ENCODE measurements around the gene GAL. TPM values are rescaled to one million over a fixed set of nuclear protein-coding genes. Genes with fewer than 3 reads are reported as not detected.

Gene GAL
- total and polyA plus RNA-seq, 2 experiments from 2014 or later: 80.9 to 691 TPM

DNA sequence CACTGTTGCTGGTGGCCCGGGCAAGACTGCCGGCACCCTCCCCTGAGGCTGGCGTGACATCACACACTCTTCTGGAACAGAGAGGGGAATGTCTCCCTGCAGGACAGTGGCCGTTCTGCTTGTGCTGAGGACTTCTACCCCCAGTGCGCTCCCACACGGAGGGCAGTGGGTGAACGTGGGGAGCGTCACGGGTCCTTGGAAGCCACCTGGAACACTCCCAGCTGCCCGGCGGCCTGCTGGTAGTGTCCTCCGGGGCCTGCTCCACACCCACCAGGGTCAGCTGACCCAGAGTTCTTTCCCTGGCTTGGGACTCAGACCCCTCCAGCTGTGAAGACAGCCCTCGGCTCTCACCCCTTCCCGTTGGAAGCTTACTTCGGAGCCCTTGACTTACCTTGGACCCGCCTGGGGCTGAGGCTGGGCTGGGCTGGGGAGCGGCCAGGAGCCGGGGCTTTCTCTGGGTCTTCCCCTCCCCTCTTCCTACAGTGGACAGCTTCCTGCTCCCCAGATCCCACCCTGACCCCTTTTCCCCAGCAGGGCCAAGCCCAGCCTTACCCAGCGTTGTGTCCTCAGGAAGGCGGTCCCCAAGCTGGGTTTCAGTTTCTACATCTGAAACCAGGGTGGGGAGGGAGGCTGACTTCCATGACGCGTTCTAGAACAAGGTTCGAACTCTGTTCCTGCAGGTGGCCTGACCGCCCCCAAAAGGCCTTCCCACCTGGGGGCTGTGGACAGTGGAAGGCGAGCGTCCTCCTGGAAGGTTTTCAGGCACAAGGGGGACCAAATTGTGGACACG is 14.8 kb upstream of the GAL start (continued):
- TF ChIP-seq EZH2phosphoT487 (IDR thresholded peaks at IDR 0.05; ENCODE audit: unreplicated experiment) (no peak), POLR2AphosphoS5 (IDR thresholded peaks at IDR 0.05; ENCODE audit: low read depth) (no peak)

- no peaks in the 10 kb centered on the region for H3K9me2 ChIP-seq (ENCODE audit: insufficient read depth)
- ATAC-seq: peak; percentile 79
- H3K36me3 Mint-ChIP-seq (ENCODE audit: low read depth): no peaks in the 10 kb centered on the region
- H3K9me3 Mint-ChIP-seq: no peaks in the 10 kb centered on the region
- peak; percentile 65 for DNase-seq (ENCODE audit: low spot score)
- no peak overlapping the region for H3K4me2 ChIP-seq
- H3K4me1 Mint-ChIP-seq: peaks cover 13% of the 10 kb centered on the region
- H3K4me3 ChIP-seq: no peak overlapping the region
- no peak overlapping the region for H3K4me3 Mint-ChIP-seq
- H3K27me3 ChIP-seq (ENCODE audit: insufficient read depth): no peaks in the 10 kb centered on the region
- no peak for TF ChIP-seq JUNB (IDR thresholded peaks at IDR 0.05; ENCODE audit: unreplicated experiment)
- TF ChIP-seq, protein P1, sequence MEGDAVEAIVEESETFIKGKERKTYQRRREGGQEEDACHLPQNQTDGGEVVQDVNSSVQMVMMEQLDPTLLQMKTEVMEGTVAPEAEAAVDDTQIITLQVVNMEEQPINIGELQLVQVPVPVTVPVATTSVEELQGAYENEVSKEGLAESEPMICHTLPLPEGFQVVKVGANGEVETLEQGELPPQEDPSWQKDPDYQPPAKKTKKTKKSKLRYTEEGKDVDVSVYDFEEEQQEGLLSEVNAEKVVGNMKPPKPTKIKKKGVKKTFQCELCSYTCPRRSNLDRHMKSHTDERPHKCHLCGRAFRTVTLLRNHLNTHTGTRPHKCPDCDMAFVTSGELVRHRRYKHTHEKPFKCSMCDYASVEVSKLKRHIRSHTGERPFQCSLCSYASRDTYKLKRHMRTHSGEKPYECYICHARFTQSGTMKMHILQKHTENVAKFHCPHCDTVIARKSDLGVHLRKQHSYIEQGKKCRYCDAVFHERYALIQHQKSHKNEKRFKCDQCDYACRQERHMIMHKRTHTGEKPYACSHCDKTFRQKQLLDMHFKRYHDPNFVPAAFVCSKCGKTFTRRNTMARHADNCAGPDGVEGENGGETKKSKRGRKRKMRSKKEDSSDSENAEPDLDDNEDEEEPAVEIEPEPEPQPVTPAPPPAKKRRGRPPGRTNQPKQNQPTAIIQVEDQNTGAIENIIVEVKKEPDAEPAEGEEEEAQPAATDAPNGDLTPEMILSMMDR (conservative IDR thresholded peaks at IDR 0.05; ENCODE audit: low read depth in 2 of 2): peak in 1 of 2 experiments; percentile 48; a peak in 2 of 4 replicates
- H3K27ac Mint-ChIP-seq: no peak overlapping the region
- no peaks in the 10 kb centered on the region for H3K36me3 ChIP-seq (ENCODE audit: insufficient read depth)
- H2AFZ ChIP-seq: no peak overlapping the region
- H3K27me3 Mint-ChIP-seq (ENCODE audit: insufficient read depth, low read depth, poor library complexity): peaks cover 3% of the 10 kb centered on the region
- no peaks in the 10 kb centered on the region; the same call in 1 of the 2 replicates for H3K4me1 ChIP-seq (ENCODE audit: insufficient read depth)
- H4K20me1 ChIP-seq (replicated peaks; ENCODE audit: insufficient read depth): no peaks in the 10 kb centered on the region
- H3K79me2 ChIP-seq (replicated peaks; ENCODE audit: insufficient read depth): no peaks in the 10 kb centered on the region
- no peaks in the 10 kb centered on the region for H3F3A ChIP-seq (replicated peaks; ENCODE audit: low read depth)
- no peak overlapping the region for H3K27ac ChIP-seq (ENCODE audit: low read depth)
These were observed 13.9 kb upstream of the GAL start for GRCh38 chr11:68670208-68670992.

GRCh38 chr11:68673306-68673945 is 10.9 kb upstream of the GAL start:
- H3K4me1 ChIP-seq (ENCODE audit: insufficient read depth): no peaks in the 10 kb centered on the region
- no peak overlapping the region for H3K4me2 ChIP-seq
- no peaks in the 10 kb centered on the region for H3K36me3 Mint-ChIP-seq (ENCODE audit: low read depth)
- no peak overlapping the region for H3K27ac Mint-ChIP-seq
- no peaks in the 10 kb centered on the region for H3K79me2 ChIP-seq (replicated peaks; ENCODE audit: insufficient read depth)
- H3K9me2 ChIP-seq (ENCODE audit: insufficient read depth): no peaks in the 10 kb centered on the region
- TF ChIP-seq CREB1 (CRISPR knock-in tag; IDR thresholded peaks at IDR 0.05; ENCODE audit: low read depth) (no peak), JUNB (IDR thresholded peaks at IDR 0.05; ENCODE audit: unreplicated experiment) (no peak)
- TF ChIP-seq, protein P2, sequence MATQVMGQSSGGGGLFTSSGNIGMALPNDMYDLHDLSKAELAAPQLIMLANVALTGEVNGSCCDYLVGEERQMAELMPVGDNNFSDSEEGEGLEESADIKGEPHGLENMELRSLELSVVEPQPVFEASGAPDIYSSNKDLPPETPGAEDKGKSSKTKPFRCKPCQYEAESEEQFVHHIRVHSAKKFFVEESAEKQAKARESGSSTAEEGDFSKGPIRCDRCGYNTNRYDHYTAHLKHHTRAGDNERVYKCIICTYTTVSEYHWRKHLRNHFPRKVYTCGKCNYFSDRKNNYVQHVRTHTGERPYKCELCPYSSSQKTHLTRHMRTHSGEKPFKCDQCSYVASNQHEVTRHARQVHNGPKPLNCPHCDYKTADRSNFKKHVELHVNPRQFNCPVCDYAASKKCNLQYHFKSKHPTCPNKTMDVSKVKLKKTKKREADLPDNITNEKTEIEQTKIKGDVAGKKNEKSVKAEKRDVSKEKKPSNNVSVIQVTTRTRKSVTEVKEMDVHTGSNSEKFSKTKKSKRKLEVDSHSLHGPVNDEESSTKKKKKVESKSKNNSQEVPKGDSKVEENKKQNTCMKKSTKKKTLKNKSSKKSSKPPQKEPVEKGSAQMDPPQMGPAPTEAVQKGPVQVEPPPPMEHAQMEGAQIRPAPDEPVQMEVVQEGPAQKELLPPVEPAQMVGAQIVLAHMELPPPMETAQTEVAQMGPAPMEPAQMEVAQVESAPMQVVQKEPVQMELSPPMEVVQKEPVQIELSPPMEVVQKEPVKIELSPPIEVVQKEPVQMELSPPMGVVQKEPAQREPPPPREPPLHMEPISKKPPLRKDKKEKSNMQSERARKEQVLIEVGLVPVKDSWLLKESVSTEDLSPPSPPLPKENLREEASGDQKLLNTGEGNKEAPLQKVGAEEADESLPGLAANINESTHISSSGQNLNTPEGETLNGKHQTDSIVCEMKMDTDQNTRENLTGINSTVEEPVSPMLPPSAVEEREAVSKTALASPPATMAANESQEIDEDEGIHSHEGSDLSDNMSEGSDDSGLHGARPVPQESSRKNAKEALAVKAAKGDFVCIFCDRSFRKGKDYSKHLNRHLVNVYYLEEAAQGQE (IDR thresholded peaks at IDR 0.05; ENCODE audit: unreplicated experiment): no peak
- H3K27me3 Mint-ChIP-seq (ENCODE audit: insufficient read depth, low read depth, poor library complexity): peaks cover 4% of the 10 kb centered on the region
- no peaks in the 10 kb centered on the region for H4K20me1 ChIP-seq (replicated peaks; ENCODE audit: insufficient read depth)
- H3K4me1 Mint-ChIP-seq: peaks cover 9% of the 10 kb centered on the region
- 0 out of 2 replicates have a peak overlapping the region, but pooled peaks have one; percentile 14 for H2AFZ ChIP-seq
- ATAC-seq (no peak), DNase-seq (ENCODE audit: low spot score) (no peak)
- H3K4me3 Mint-ChIP-seq: no peak overlapping the region
- H3K27me3 ChIP-seq (ENCODE audit: insufficient read depth): no peaks in the 10 kb centered on the region
- H3K4me3 ChIP-seq: no peak overlapping the region
- no peak overlapping the region for H3K27ac ChIP-seq (ENCODE audit: low read depth)
- no peaks in the 10 kb centered on the region for H3K36me3 ChIP-seq (ENCODE audit: insufficient read depth)
- no peaks in the 10 kb centered on the region for H3F3A ChIP-seq (replicated peaks; ENCODE audit: low read depth)
- H3K9me3 Mint-ChIP-seq: no peaks in the 10 kb centered on the region

All from GM23338 (cell line).